Non-pigmented ciliary epithelial cell (primary cell): ENCODE data around the gene PKD1.
"Not testable (repeated sequence)": the region's sequence is repeated elsewhere in the genome, so short reads cannot be mapped to it uniquely, and the experiment has no call there.

Experiments used
- DNase-seq: peaks from one replicate; pipeline ENCODE4 v3.0.0-alpha.2; 2010; ENCODE audit warnings: low read depth

PKD1 gene

DNA sequence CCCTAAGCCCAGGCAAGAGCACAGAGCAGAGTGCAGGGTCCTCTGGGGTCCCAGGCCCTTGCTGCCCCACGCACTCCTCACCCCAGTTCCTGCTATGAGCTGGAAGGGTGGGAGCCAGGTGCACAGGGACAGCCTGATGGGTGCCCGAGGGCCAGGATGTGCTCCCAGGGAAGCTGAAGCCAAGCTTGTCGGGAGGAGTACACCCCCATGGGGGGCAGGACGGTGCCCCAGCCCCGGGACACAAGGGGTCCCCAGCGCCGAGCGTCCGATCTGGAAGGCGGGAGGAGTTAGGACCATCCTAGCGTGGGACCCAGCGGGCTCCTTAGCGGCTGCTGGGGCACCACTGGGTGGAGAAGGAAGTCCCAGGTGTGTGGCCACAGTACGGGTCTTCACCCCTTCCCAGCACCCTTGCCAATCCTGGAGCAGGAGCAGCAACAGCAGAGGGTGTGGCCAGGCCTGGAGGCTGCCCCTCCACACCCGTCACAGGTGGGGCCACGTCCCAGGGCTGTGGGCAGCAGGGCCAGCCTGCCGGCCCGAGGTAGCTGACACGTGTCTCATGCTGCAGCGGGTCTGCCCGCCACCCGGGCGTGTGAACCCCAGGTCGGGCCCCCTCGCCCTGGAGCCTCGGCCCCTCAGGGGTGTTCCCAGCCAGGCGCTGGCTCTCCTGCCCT lies 11.9 kb downstream of the PKD1 start:
- DNase-seq, result not testable (repeated sequence)

- not testable (repeated sequence) for DNase-seq
Measured at GRCh38 chr16:2122934-2123683, 12.6 kb downstream of the PKD1 start.

DNA sequence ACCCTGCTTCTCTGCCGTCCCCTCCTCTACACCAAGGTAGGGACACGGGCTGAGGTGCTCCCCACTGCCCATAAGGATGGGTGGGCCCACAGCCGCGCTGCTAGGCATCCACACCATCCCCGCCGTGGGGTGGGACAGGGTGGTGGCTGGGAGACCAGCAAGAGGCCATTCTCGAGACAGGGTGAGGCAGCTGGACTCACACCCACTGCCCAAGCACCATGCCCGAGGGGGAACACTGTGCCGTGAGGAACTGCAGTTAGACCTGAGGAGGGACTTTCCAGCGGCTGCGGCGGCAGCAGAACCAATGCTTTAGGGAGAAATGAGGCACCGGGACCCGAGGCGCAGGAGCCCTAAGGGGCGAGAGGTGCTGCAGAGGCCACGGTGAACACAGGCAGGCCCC lies 13.3 kb downstream of the PKD1 start:
- no peak for DNase-seq

- no peak for DNase-seq
Measured at GRCh38 chr16:2121853-2122252, 13.8 kb downstream of the PKD1 start.

DNA sequence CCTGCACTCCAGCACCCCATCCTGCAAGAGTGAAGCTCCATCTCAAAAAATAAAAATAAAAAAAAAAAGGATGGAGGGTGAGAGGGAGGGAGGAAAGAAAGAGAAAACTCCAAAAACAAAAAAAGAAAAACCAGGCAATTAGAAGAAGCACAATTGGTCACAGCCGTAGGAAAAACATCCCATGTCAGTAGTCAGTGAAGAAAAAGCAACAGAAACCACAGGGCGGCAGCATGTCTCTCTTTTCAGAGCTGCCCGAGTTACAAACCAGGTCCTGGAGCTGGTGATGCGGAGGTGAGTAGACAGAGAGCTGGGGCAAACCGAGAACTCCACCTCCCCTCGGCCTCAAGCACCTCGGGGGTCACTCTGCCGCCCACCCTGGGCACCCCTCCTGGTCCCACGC lies 14.4 kb downstream of the PKD1 start:
- peak; percentile 27 for DNase-seq

- not testable (repeated sequence) for DNase-seq
Measured at GRCh38 chr16:2117960-2118722, 17.6 kb downstream of the PKD1 start.

- DNase-seq, result not testable (repeated sequence)
Measured at GRCh38 chr16:2117341-2117740, 18.4 kb downstream of the PKD1 start.

- not testable (repeated sequence) for DNase-seq
Measured at GRCh38 chr16:2116428-2116827, 19.3 kb downstream of the PKD1 start.

- no peak for DNase-seq
Measured at GRCh38 chr16:2115591-2115973, 20.1 kb downstream of the PKD1 start.

DNA sequence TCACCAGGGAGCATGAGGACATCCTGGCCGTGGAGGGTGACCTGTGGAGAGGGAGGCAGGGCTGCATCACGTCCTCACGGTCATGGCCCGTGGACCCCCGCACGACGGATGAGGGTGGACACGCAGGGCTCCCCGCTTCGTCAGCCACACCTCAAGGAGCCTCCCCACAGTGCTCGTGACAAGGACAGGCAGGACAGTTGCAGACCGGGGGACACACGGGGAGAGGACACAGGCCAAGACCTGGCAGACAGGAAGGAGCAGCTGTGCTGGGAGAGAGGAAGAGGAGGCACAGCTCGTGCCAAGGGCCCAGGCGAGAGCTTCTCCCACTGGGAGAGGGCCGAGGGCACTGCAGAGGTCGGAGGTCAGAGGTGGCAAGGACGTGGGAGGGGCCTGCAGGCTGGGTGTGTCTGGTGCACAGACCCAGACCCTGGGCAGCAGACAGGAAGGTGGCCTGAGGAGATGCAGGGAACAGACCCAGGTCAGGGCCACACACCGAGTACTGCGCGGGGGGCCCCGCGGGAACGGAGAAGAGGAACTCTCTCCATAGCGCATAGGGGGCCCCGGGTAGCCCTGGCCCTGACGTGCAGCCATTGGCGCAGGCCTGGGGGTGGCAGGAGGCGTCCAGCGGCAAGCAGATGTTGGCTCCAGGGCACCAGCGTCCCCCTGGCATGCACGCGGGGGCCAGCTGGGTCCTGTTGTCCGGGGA lies 20.7 kb downstream of the PKD1 start:
- not testable (repeated sequence) for DNase-seq

GRCh38 chr16:2114225-2114624 lies 21.5 kb downstream of the PKD1 start:
- not testable (repeated sequence) for DNase-seq

DNA sequence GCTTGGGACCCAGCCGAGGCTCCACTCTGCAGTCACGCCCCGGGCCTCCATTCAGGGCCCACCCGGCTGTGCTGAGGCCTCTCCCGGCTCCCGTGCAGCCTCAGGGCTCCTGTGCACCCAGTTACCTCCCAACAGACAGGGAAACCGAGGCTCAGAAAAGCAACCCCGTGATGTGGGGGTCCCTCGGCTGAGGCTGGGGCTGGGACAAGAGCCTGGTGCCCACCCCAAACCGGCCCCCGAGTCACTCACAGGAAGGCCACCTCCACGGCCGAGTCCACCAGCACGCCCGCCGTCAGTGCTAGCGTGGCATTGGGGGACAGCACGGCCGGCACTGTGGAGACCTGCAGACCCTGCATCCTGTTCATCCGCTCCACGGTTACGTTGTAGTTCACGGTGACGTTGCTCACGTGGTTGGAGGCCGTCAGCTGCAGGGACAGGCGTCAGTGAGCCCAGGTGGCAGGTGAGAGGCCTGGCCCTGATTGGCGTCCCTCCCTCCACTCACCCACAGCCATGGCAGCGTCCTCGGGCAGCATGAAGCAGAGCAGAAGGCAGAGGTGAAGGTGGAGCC lies 23.1 kb downstream of the PKD1 start:
- not testable (repeated sequence) for DNase-seq

DNA sequence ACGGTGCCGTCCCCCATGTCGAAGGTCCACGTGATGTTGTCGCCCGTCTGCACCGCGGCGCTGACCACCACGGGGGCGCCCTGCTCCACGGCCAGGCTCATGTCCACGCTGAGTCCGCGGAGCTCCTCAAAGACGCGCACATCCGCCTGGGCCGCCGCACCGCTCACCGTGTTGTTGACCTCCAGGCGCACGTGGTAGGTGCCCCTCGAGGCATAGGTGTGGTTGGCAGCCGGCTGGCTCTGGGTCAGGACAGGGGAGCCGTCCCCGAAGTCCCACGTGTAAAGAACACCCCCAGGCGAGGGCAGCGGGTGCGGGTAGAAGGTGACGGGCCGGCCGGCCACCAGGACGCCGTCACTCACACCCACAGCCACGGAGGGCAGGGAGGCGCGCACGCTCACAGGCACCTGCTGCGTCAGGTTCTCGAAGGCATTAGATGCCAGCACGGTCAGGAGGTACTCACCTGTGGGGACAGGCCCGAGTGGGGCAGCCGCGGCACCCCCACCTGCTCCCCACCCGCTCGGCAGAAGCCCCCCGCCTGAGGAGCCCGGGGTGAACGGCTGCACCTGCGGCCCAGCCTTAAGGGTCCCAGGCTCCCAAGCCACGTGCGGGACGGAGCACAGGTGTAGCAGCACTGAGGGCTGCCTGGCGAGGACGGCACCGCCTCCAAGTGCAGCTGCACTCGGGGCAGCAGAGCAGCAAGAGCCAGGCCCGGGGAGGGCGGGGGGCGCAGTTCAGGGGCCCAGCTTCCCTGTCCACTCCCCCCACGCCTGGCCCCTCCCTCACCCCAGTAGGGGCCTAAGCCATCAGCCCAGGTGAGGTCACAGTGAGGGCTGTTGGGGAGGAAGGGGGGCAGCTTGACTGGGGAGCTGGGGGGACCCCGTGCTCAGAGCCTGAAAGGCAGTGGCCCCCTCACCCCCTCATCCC lies 24.0 kb downstream of the PKD1 start:
- DNase-seq, result not testable (repeated sequence)

- not testable (repeated sequence) for DNase-seq
Measured at GRCh38 chr16:2111009-2111353, 24.7 kb downstream of the PKD1 start.

DNA sequence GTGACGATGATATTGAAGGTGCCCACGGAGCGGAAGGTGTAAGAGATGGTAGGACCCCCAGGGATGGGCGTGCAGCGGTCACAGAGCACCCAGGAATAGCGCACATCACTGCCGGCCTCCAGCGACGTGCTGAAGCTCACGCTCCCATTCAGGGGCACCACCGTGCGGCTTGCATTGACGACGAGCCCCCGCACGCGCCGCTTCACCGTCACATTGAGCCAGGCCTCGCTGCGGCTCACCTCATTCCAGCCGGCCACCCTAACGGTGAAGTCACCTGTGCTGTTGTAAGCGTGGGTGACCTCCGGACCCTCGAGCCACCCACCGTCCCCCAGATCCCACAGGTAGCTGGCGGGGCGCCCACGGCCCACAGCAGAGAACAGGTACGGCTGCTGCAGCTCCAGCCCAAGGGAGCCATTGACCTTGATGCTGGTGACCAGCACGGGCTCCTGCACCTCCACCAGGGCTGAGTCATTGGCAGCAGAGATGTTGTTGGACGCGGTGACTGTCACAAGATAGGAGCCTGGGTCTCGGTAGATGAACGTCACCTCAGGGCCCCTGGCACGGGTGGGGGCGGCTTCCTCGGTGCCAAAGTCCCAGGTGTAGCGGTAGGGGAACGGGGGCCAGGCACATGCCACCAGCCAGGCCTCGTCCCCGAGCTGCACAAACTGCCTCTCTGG lies 25.2 kb downstream of the PKD1 start:
- DNase-seq, result not testable (repeated sequence)

DNA sequence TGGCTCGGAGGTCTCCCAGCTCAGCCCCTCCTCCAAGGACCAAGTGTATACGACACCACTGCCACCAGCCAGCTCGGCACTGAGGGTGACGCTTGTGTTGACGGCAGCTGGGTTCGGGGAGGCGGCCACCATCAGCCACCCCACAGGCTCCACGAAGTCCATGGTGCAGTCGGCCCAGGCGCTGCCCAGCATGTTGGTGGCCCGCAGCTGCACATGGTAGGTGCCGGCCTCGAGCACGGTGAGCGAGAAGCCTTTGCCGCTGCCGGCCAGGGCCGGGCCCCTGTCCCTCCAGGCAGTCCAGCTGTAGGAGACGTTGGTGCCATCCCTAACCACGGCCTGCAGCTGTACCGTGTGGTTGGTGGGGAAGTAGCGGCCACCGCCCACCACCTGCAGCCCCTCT lies 25.8 kb downstream of the PKD1 start:
- not testable (repeated sequence) for DNase-seq

- DNase-seq, result not testable (repeated sequence)
Measured at GRCh38 chr16:2109271-2109580, 26.5 kb downstream of the PKD1 start.

DNA sequence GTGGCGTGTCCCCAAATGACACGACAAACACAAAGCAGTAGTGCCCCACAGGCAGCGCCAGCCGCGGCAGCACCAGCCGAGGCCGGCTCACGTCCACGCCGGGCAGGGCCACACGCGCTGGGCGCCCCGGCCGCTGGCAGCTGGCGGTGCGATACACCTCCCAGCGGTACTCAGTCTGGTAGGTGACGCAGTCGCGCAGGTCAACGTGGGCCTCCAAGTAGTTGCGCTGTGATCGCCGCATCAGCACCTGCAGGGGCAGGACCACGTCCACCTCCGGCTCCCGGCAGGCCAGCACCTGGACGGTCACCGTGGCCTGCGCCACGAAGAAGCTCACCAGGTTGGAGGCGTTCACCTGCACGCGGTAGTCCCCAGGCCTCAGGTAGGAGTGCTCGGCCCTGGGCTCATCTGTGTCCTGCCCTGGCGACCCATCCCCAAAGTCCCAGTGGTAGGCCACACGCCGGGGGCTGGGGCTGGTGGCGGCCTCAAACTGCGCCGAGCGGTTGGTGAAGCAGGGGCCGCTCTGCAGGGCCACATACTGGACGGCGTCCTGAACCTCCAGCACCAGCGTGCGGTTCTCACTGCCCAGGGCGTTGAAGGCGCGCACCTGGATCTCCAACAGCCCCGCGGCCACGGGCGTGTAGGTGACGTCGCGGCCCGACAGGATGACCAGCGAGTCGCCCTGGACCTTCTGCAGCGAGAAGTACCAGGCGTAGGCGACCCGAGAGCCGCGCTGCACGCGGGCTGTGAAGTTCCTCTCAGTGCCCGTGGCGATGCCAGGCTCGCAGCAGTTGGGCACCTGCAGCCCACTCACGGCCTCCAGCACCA lies 27.0 kb downstream of the PKD1 start:
- DNase-seq, result not testable (repeated sequence)

DNA sequence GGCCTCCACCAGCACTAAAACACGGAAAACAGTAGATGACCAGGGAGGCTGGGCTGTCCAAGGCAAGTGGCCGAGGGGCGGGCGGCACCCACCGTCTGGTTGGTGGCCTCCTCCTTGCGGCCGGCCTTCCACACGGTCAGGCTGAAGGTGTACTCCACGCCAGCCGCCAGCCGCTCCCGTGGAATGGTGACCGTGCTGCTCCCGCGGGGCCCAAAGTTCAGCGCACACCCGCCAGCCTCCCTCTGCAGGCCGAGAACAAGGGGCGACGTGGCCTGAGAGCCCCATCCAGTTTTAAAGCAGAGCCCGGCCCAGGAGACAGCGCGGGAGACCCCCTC lies 27.9 kb downstream of the PKD1 start:
- DNase-seq, result not testable (repeated sequence)
